HG02884 (cell line): ENCODE measurements around the gene B4GALT5.
"Not testable (repeated sequence)": the region's sequence is repeated elsewhere in the genome, so short reads cannot be mapped to it uniquely, and the experiment has no call there.

Experiments
- ATAC-seq: cut with Tn5 transposase; IDR thresholded peaks from one replicate; pipeline ENCODE4 v1.9.1; 2021; ENCODE audit warnings: mild to moderate bottlenecking, moderate library complexity; ENCODE audit not compliant: unreplicated experiment

The B4GALT5 gene

GRCh38 chr20:49682278-49682677 lies 31.4 kb downstream of the B4GALT5 start:
- no peak for ATAC-seq

GRCh38 chr20:49681850-49682216 lies 31.8 kb downstream of the B4GALT5 start:
- ATAC-seq, result no peak

GRCh38 chr20:49680484-49680883 lies 33.2 kb downstream of the B4GALT5 start:
- ATAC-seq, result no peak

GRCh38 chr20:49679634-49680033 lies 34.0 kb downstream of the B4GALT5 start:
- no peak for ATAC-seq

GRCh38 chr20:49677777-49678758 lies 35.6 kb downstream of the B4GALT5 start:
- no peak for ATAC-seq

GRCh38 chr20:49676581-49677291 lies 36.9 kb downstream of the B4GALT5 start:
- peak; percentile 48 for ATAC-seq

GRCh38 chr20:49675368-49676151 lies 38.1 kb downstream of the B4GALT5 start:
- ATAC-seq, result no peak

GRCh38 chr20:49674383-49675352 lies 39.0 kb downstream of the B4GALT5 start:
- ATAC-seq, result no peak

- ATAC-seq, result no peak
These were observed 41.5 kb downstream of the B4GALT5 start for GRCh38 chr20:49672096-49672664.

- no peak for ATAC-seq
These were observed 42.2 kb downstream of the B4GALT5 start for GRCh38 chr20:49671433-49671832.

- peak; percentile 44 for ATAC-seq
These were observed 44.0 kb downstream of the B4GALT5 start for GRCh38 chr20:49669601-49670189.

GRCh38 chr20:49668878-49669195 lies 44.8 kb downstream of the B4GALT5 start:
- not testable (repeated sequence) for ATAC-seq

- ATAC-seq, result peak; percentile 70
These were observed 45.3 kb downstream of the B4GALT5 start for GRCh38 chr20:49668181-49668877.

- no peak for ATAC-seq
These were observed 46.8 kb downstream of the B4GALT5 start for GRCh38 chr20:49666911-49667310.

- no peak for ATAC-seq
These were observed 47.9 kb downstream of the B4GALT5 start for GRCh38 chr20:49665796-49666195.

- no peak for ATAC-seq
These were observed 48.9 kb downstream of the B4GALT5 start for GRCh38 chr20:49664612-49665313.

- no peak for ATAC-seq
These were observed 50.6 kb downstream of the B4GALT5 start for GRCh38 chr20:49663112-49663511.
